ENCODE data around the gene ZNF775.

Gene ZNF775

GRCh38 chr7:150410680-150411346 lies 31.7 kb downstream of the ZNF775 start:
- DNase-seq = peak in 8 of 56 donors; percentile 15 to 29 (median 24)

GRCh38 chr7:150411606-150412005 lies 32.5 kb downstream of the ZNF775 start:
- DNase-seq = no peak

- DNase-seq = no peak
Observed at GRCh38 chr7:150412016-150412415, 32.9 kb downstream of the ZNF775 start.

DNA sequence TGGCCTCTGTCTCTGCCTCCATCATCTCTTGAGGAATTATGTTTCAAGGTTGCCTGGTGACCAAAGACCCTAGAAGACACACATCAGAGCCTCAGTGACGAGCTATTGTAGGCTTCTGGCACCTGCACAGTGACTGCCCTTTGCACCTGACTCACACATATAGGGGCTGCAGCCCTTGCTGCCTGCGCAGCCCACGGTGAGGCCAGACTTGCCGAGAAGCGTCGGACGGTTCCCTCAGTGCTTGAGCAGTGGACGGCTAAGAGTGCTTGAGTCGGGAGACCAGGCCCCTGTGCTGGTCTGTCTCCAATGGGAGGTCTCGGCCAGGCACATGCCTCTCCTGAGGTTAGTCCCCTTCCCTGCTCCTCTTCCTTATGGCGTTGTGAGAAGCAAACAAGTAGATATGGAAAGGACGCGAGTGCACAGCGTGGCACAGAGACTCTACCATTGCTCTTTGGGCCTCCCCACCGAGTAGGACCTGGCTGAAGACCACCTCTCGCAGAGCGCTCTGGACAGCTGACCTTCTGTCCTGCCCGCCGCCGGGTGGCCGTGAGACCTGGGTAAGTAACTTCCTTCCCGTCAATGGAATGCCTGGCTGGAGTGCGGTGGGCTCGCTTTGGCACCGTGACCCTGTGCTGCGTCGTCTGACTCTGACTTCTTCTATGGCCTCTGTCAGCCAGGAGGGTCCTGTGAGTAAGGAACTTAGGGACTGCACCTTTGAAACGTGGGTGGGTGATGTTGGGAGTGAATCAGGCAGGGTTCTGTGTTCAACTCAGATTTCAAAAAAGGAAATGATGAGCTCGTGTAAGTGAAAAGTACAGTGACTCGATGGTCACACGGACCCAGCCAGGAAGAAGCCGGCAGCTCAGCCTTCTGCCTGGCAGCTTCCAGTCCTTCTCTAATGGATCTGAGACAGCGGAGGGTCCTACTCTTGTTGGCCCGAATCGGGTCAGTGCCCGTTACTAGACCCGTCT lies 33.7 kb downstream of the ZNF775 start:
- no peak for DNase-seq

DNA sequence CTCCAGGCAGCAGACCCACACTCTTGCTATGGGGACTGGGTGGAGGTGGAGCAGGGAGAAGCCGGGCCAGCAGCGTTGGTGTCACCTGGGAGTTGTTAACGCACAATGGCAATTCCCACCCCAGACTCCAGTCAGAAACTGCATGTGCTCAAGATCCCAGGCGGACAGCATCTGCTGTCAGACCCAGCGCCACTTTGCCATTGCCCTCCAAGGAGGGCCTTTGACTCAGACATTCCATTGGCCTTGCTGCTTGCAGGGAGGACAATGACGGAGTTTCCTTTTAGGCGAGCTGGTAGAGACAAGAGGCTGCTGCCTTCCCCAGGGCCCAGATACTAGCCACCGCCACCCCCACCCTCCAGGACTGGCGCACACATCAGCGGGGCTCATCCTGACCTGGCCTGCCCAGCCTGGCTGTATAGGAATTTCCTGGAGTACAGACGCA lies 34.5 kb downstream of the ZNF775 start:
- DNase-seq = no peak

DNA sequence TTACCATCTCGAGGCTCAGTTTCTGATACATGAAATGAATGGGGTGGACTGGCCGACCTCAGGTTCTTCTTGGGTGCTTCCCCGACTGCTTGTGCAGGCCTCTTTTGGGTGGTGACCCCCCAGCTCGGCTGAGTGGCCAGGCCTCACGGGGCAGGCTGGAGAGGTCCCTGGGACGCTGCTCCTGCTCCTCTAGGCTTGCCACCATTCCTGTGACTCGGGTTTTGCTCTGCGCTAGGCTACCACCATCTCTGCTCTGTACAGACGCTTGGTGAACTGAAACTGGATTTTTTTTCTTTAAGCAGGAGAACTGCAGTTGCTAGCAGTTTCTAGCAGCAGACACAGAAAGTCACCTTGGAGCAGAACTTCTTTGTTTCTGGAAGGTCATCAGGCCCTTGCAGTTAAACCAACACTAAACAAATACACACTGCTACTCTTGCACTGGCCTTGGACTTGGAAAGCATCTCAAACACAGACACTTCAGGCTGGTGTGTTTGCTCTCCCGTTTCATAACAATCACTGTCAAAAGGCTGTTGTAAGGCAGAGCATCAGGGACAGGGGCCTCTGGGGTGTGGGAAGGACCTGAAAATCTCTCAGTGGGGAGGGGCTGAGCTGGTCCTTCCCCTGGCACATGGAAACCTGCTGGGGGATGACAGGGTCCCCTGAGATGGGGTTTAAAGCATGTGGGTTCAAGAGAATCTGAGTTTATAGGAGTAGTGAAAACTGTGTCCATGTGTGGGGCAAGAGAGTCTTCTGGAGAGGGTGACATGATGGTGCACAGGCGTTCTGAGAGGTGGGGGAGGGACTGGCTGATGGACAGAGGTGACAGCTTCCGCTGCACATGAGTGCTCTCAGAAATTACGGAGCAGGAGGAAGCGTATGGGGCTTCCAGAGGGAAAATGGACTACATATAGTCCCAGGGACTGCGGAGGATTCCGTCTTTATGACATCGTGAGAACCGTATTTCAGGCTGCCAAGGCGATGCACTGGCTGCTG lies 36.3 kb downstream of the ZNF775 start:
- no peak for DNase-seq

DNA sequence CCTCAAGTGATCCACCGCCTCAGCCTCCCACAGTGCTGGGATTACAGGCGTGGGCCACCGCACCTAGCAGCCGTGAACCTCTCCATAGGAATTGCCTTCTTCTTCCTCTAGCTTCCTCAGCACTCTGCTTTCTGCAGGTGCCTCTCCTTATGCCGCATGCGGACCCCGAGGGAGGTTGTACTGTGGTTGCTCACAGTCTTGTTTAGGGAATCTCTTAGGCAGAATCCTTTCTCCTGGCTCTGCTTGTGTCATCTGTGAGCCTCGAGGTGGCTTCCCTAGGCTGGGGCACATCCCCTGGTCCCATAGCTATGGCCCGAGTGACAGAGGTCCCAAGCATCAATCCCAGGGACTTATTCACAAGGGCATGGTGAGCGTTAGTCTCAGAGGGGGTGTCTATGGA lies 38.1 kb downstream of the ZNF775 start:
- DNase-seq = no peak

GRCh38 chr7:150417863-150418262 lies 38.7 kb downstream of the ZNF775 start:
- DNase-seq = no peak

- DNase-seq = no peak
Observed at GRCh38 chr7:150420242-150420641, 41.1 kb downstream of the ZNF775 start.

GRCh38 chr7:150420987-150421674 lies 42.0 kb downstream of the ZNF775 start:
- DNase-seq = peak in 48 of 56 donors; percentile 15 to 90 (median 57)

DNA sequence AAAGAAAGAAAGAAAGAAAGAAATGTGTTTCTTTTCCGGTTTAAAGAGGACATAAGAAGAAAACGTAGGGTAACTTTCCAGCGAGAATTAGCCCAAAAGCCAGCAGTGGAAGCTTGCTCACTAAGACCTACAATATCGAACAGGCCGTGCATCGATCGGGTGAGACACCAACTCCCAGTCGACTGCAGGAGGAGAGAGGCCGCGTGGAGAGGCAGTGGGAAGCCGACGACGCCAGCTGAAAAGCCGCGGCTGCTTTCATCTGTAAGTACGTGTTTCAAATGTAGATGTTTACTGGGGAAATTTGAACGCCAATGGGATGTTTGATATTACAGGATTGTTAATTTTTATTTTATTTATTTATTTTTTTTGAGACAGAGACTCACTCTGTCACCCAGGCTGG lies 42.7 kb downstream of the ZNF775 start:
- DNase-seq = no peak

DNA sequence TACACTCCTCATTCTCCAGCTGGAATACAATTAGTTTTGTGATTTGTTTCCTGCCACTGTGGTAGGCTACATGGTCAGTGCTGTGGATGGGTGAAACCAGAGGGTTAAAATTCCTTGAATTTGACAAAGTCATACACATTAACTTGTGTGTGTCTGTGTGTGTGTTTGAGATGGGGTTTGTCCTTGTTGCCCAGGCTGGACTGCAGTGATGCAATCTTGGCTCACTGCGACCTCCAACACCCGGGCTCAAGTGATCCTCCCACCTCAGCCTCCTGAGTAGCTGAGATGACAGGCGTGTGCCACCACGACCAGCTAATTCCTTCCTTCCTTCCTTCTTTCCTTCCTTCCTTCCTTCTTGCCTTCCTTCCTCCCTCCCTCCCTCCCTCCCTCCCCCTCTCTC lies 46.5 kb downstream of the ZNF775 start:
- no peak for DNase-seq

DNA sequence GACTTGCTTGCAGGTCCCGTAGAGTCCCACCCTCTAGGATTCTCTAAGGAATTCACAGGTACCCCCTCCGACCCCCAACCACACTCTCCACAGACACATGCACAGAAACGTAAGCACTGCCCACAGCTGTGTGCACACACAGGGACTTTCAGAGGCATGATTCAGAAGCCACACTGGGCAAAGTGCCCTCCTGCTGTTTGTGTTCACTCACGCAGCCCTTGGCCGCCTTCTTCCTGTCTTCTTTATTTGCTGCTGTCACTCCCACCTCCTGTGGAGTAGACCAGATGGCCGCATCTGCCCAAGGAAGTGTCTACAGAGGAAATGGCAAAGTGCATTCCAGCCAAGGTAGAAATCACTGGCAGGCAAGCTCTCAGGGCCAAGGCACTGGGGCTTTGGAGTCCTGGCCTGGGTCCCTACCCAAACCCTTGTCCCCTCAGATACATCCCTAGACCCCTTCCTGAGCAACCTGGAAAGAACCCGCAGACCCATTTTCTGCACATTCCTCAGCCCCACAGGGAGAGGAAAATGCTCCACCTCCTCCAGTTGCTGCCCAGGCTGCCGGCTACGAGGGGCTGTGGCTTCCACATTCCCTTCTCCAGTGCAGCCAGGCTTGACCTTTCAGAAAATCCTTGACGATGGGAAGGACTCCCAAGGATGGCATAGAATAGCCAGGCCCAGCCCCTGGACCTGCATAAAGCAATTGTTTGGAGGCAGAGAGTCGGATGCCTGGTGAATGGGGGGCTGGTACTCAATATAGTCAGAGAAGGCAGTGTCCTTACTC lies 49.7 kb downstream of the ZNF775 start:
- DNase-seq = peak in 2 of 56 donors; percentile 17 to 22

- DNase-seq = no peak
Observed at GRCh38 chr7:150429699-150430098, 50.6 kb downstream of the ZNF775 start.

DNA sequence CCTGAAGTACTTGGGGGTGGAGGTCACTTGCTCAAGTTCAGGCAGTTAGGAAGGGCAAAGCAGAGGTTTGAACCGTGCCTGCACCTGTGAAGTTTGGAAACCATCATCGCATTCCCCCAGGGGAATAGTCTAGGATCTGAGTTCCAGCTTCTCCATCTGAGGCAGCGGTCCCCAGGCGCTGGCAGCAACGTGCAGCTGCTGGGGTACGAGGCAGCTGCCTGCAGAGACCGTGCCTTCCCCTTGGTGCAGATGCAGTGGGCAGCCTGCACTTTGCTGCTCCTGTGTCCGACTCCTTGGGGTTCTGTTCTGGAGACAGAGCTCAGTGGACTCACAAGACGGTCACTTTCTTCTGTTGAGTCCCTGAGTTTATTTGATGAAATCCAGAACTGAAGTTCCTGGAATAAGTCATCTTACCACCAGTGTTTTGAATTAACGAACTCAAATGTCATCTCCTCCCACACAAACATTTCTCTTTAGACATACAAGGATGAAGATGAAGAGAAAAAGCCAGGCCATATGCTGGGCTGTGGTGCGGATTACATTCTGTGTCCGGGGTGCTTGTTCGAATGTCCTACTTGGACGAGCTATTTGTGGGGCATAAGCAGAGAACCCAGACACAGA lies 51.4 kb downstream of the ZNF775 start:
- no peak for DNase-seq

DNA sequence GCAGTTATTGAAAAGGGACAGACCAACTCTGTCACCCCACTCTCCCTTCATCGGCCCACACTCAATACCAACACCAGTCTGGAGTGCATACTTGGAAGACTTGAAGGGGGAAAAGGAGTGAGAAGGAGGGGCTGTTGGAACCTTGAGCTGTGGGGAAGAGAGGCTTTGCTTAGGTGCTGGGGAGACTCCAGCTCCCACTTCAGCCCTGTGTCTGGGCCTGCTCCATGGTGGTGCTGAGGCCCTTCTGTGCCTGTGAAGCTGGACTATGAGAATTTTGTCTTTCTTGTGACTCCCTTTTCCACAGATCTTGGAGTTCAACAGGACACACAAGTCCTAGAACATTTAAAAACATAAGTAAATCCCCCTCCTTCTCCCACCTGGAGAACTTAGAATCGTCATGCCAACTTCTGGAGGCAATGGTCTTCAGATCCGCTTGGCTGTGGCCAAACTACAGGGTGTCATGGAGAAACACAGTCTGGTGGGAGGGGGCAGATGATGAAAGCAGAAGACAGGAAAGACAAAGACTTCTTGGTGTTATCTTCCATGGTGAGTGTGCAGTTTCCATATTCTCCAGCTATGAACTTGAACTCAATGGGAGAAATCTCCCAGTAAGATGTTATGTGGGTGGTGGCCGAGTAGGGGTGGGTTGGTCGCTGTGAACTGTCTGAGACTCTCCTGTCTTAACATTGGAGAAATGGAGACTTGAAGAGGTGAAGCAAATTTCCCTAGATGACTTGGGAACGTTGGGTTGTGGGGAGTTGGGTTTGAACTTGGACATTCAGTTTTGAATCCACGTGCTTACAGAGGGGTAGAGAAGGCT lies 52.9 kb downstream of the ZNF775 start:
- no peak for DNase-seq

GRCh38 chr7:150432915-150433892 lies 54.1 kb downstream of the ZNF775 start:
- DNase-seq = peak in 1 of 56 donors; percentile 25

Data from nucleus accumbens (tissue), 56 donors.